ENCODE data around the gene IRS2.

IRS2 gene

GRCh38 chr13:109795011-109795410 lies 8.6 kb upstream of the IRS2 start:
- DNase-seq: no peak

- DNase-seq: no peak
Observed at GRCh38 chr13:109794095-109794494, 7.7 kb upstream of the IRS2 start.

DNA sequence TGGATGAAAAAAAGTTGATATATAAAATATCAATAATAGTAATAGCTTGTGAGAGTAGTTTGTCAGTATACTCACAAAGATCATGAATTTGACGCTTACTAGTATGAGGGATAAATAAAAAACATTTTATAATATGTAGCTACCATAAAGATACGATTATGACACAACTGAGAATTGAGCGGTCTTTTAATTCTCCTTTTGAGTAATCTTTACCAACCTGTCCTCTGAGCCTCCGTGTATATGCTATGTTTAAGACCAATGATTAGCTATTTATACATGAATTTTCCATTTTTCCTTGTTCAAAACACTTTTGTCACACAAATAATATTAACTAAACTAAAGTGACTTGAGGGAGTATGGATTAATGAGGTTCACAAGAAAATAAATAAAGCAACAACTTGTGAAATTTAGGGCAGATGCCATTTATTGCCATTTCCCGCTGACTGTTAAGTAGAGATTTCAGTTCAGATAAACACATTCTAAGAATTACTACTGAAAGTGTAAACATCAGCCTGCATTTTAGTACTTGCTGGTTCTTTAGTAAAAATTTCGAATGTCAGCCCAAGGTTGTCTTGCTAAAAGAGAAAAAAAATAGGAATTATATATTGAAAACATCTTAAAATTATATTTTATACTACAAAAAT lies 6.2 kb upstream of the IRS2 start:
- DNase-seq: no peak

- peak; percentile 52 for DNase-seq
Observed at GRCh38 chr13:109790942-109791605, 4.7 kb upstream of the IRS2 start.

- peak; percentile 36 for DNase-seq
Observed at GRCh38 chr13:109790086-109790485, 3.7 kb upstream of the IRS2 start.

GRCh38 chr13:109789262-109789661 lies 2.9 kb upstream of the IRS2 start:
- no peak for DNase-seq

DNA sequence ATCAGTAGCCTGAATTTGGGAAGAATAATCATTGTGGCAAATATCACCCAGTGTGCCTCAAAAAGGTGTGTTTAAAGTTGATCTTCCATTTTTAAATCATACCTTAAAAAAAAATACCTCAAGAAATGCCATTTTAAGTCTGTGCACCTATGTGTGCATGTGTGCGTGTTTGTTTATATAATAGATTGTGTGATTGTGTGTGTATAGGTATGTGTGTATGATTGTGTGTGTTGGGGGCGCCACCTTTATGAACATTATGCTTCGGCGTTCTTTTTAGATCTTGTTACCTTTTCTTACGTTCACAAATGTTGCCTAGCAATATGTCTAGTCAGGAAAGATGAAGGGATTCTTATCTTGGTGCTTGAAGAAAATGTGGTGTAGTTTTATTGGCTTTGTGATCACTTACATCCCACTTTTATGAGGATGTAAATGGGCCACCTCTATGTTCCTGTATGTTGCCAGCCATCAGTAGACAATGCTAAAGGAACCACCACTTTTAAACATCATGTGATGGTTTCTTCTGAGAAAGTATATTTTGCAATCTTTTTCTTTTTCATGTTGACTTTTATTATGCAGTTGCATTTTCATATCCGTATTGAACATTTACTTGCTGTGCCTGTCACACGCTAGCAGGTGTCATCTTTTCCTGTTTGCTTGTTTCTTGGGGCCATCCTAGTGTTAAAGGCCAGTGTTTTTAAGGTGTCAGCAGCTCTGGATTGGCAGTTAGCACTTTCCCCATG lies 2.2 kb upstream of the IRS2 start:
- peak; percentile 42 for DNase-seq

DNA sequence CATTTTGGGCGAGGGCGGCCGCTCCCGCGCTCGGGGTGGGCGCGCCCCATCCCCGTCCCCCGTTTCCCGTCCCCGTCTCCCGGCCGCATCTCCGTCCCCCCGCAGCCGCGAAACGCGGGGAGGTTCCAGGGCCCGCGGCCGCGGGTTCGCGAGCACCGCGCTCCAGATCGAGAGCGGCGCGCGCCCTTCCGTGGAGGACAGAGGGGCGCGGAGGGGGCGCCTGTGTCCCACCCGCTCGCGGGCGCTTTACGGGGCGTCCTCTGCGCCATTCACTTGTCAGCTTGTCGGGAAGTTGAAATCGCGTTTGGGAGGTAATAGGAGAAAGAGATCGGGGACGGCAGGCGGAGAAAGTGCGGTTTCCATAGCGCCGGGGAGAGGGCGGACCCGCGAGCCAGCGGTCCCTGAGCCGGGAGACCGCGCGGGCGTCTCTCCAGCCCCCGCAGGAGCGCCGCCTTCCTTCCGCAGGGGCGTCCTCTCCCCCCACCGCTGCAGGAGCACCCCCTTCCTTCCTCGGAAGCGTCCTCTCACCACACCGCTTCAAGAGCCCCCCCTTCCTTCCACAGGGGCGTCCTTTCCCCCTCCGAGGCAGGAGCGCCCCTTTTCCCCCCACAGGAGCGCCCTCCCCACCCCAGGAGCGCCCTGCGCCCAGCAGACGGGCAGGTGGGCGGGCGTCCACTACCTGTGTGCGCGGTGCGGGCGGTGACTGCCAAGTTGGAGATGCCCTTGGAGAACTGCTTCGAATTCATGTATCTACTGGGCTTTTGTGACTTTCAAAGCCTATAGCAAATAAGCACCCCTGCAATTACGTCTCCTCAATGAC lies 962 bp upstream of the IRS2 start:
- peak; percentile 25 for DNase-seq

GRCh38 chr13:109785892-109786450 lies 412 bp downstream of the IRS2 start:
- peak; percentile 23 for DNase-seq

- DNase-seq: peak; percentile 33
Observed at GRCh38 chr13:109785141-109785891, 1.1 kb downstream of the IRS2 start.

- peak; percentile 88 for DNase-seq
Observed at GRCh38 chr13:109784590-109785140, 1.7 kb downstream of the IRS2 start.

DNA sequence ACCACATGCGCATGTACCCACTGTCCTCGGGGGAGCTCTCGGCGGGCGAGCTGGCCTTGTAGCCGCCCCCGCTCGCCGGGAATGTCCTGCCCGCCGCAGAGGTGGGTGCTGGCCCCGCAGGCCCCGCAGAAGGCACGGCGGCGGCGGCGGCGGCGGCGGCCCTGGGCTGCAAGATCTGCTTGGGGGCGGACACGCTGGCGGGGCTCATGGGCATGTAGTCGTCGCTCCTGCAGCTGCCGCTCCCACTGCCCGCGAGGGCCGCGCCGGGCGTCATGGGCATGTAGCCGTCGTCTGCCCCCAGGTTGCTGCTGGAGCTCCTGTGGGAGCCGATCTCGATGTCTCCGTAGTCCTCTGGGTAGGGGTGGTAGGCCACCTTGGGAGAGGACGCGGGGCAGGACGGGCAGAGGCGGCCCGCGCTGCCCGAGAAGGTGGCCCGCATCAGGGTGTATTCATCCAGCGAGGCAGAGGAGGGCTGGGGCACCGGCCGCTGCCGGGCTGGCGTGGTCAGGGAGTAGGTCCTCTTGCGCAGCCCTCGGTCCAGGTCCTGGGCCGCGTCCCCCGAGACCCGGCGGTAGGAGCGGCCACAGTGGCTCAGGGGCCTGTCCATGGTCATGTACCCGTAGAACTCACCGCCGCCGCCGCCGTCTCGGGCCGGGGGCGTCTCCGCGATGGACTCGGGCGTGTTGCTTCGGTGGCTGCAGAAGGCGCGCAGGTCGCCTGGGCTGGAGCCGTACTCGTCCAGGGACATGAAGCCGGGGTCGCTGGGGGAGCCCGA lies 2.4 kb downstream of the IRS2 start:
- DNase-seq: no peak

GRCh38 chr13:109783447-109783814 lies 3.0 kb downstream of the IRS2 start:
- no peak for DNase-seq

DNA sequence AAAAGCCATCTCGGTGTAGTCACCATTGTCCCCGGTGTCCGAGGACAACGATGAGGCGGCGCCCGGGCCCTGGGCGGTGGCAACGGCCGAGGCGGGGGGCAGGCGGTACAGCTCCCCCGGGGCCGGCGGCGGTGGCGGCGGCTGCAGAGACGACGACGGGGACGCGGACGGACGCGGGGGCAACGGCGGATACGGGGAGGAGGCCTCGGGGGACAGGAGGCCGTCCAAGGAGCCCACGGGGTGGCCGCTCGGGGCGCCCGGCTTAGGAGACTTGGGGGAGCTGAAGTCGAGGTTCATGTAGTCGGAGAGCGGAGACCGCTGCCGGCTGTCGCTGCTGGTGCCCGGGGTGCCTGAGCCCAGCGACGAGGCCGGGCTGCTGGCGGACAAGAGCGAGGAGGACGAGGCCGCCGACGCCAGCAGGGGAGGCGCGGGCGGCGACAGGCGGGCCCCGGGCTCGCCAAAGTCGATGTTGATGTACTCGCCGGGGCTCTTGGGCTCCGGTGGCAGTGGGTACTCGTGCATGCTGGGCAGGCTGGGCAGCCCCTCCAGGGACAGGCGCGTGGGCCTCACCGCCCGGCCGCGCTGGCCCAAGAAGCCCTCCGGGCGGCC lies 3.5 kb downstream of the IRS2 start:
- no peak for DNase-seq

GRCh38 chr13:109782066-109782822 lies 4.1 kb downstream of the IRS2 start:
- no peak for DNase-seq

- no peak for DNase-seq
Observed at GRCh38 chr13:109781384-109782065, 4.9 kb downstream of the IRS2 start.

GRCh38 chr13:109780845-109781383 lies 5.5 kb downstream of the IRS2 start:
- DNase-seq: no peak

DNA sequence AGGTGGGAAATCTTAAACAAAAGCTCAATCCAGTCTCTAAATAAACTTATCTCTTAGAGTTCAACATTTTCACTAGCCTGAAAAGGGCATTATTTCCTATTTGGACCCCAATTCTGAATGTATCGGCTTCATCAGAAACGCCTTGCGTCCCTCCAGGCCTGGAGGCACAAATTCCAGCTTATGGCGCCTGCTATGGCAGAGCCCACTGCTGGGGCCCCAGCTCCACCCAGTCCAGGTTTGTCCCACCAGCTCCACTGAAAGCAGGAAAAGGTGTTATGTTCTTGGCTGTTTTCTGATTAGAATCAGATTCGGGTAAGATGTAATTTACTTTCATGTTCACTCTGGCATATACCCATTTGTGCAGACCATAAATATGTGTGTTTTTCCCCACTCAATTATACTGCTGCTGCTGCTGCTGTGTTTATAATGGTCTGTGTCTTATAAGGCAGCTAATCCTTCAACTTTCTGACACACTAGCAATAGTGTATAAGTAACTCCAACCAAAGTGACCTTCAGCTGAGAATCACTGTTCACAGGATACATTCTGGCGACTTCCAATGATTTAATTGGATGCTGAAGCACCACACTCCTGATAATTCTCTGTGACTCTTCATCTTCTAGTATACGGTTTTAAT lies 6.4 kb downstream of the IRS2 start:
- DNase-seq: no peak

Data from suppressor macrophage treated with lipopolysaccharide for 4 hours (primary cell).